ENCODE results near the gene ELF2.

DNA sequence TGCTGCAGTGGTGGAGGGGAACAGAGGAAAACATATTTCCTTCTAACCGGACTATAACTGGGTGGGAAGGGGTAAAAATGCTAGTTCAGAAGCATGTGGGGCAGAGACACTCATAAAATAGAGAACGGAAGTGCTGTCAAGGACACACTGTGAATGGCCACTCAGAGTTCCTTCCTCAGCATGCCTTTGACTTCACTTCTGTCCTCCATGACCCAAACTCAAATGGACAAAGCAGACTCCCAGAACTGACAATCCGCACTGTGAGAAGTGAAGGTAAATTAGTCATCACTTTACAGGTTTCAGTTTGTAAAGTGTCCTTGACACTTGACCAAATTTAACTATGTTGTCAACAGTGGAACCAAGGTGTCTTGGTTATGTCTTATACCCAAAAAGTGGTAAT, 30.2 kb upstream of the ELF2 start:
- TF ChIP-seq, protein P1, sequence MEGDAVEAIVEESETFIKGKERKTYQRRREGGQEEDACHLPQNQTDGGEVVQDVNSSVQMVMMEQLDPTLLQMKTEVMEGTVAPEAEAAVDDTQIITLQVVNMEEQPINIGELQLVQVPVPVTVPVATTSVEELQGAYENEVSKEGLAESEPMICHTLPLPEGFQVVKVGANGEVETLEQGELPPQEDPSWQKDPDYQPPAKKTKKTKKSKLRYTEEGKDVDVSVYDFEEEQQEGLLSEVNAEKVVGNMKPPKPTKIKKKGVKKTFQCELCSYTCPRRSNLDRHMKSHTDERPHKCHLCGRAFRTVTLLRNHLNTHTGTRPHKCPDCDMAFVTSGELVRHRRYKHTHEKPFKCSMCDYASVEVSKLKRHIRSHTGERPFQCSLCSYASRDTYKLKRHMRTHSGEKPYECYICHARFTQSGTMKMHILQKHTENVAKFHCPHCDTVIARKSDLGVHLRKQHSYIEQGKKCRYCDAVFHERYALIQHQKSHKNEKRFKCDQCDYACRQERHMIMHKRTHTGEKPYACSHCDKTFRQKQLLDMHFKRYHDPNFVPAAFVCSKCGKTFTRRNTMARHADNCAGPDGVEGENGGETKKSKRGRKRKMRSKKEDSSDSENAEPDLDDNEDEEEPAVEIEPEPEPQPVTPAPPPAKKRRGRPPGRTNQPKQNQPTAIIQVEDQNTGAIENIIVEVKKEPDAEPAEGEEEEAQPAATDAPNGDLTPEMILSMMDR (IDR thresholded peaks at IDR 0.05; ENCODE audit: extremely low read depth in 1 of 2, insufficient read depth in 1 of 2, low read depth in 1 of 2, low read length in 2 of 2), result no peak
- TF ChIP-seq POLR2A (IDR thresholded peaks at IDR 0.05; ENCODE audit: low read depth, low read length) (no peak), JUN (IDR thresholded peaks at IDR 0.05; ENCODE audit: borderline replicate concordance, insufficient read depth, insufficient read length, low read depth) (no peak), POLR2AphosphoS5 (IDR thresholded peaks at IDR 0.05; ENCODE audit: insufficient read depth, low read depth, low read length) (no peak)
